HepG2 (cell line): ENCODE measurements around the gene SULT4A1. TPM values are rescaled to one million over a fixed set of nuclear protein-coding genes. Genes with fewer than 3 reads are reported as not detected.

ENCODE experiments used
- ATAC-seq: fragments of 200-7000 bp; cut with Tn5 transposase; 3 replicates; pipeline ENCODE4 v1.9.1; 2020; ENCODE audit warnings: mild to moderate bottlenecking, moderate library complexity
- BruUV-seq: library from RNA; stranded (reverse); fragments of 400-500 nt; replicated peaks from 2 replicates; lab custom pipeline; 2021; lab: Mats Ljungman, UMichigan
- CTCF ChIA-PET: fragments of 300-600 bp; formaldehyde crosslinking; extraction: SDS; loops from one replicate; lab custom pipeline; 2021; ENCODE audit warnings: low total read pairs, inconsistent platforms, low intra/inter-chr PET ratio; lab: Yijun Ruan, JAX
- POLR2A ChIA-PET: fragments of 350-600 bp; sonication (Branson Sonifier 250); formaldehyde crosslinking; loops from one replicate; lab custom pipeline; 2020; ENCODE audit warnings: antibody characterized with exemption, inconsistent platforms; lab: Yijun Ruan, JAX
- DNase-seq: peaks from one replicate; pipeline ENCODE4 v3.0.0-alpha.2; 2015; ENCODE audit warnings: low spot score
- FAIRE-seq: peaks from 3 replicates; lab custom pipeline; 2011; peaks lifted over from hg19 to GRCh38; lab: Jason Lieb, UNC
- H2AFZ ChIP-seq: one replicate; pipeline ENCODE4 v1.6.1; 2011; ENCODE audit warnings: low read length, inconsistent platforms
- H3K27ac ChIP-seq: fragments of 300-600 bp; 3 replicates; pipeline ENCODE4 v1.8.0; 2011; ENCODE audit warnings: mixed run types, mild to moderate bottlenecking, mixed read lengths, low read length, inconsistent platforms; ENCODE audit not compliant: insufficient read depth; ENCODE audit errors: extremely low read length
- H3K27me3 ChIP-seq, 2 experiments: fragments of 200-600 bp in 1 of 2; 2 replicates in 1 of 2; 3 replicates in 1 of 2; pipeline versions ENCODE4 v1.6.0 to v1.8.0; 2011; ENCODE audit warnings: low read length in 2 of 2, mild to moderate bottlenecking in 2 of 2, moderate library complexity in 2 of 2, inconsistent platforms in 1 of 2; ENCODE audit not compliant: insufficient read depth in 2 of 2, control insufficient read depth in 1 of 2
- H3K36me3 ChIP-seq, 2 experiments: fragments of 200-600 bp in 1 of 2; replicated peaks in 1 of 2; 2 replicates in 1 of 2; 3 replicates in 1 of 2; pipeline versions ENCODE4 v1.5.1 to v1.8.0; 2011; ENCODE audit warnings: low read length in 2 of 2, inconsistent platforms in 1 of 2; ENCODE audit not compliant: insufficient read depth in 2 of 2, control insufficient read depth in 1 of 2
- H3K4me1 ChIP-seq: 2 replicates; pipeline ENCODE4 v1.5.1; 2012; ENCODE audit warnings: low read length, inconsistent platforms; ENCODE audit not compliant: insufficient read depth
- H3K4me2 ChIP-seq: 2 replicates; pipeline ENCODE4 v1.6.0; 2011; ENCODE audit warnings: low read depth, low read length, inconsistent platforms
- H3K4me3 ChIP-seq, 3 experiments: fragments of 200-600 bp in 1 of 3; sonication (generic), shearing (Covaris generic) in 1 of 3; replicated peaks in 1 of 3; 2 replicates each; pipeline ENCODE4 v1.5.1; 2011 to 2016; ENCODE audit warnings: low read length in 3 of 3, inconsistent platforms in 2 of 3, low read depth in 2 of 3, mild to moderate bottlenecking in 2 of 3, control low read depth in 1 of 3, mixed read lengths in 1 of 3; ENCODE audit not compliant: insufficient read depth in 1 of 3
- H3K79me2 ChIP-seq: one replicate; pipeline ENCODE4 v1.6.1; 2011; ENCODE audit warnings: low read length, inconsistent platforms; ENCODE audit not compliant: insufficient read depth
- H3K9ac ChIP-seq: 2 replicates; pipeline ENCODE4 v1.6.0; 2011; ENCODE audit warnings: mild to moderate bottlenecking, low read depth, low read length, inconsistent platforms; ENCODE audit not compliant: insufficient read depth
- H3K9me3 ChIP-seq: 2 replicates; pipeline ENCODE4 v1.5.1; 2012; ENCODE audit warnings: mild to moderate bottlenecking, low read length
- H4K20me1 ChIP-seq: 2 replicates; pipeline ENCODE4 v1.6.0; 2011; ENCODE audit warnings: inconsistent platforms, mild to moderate bottlenecking, low read length, moderate library complexity; ENCODE audit not compliant: insufficient read depth
- KLF13 ChIP-seq: sonication (generic); formaldehyde crosslinking; IDR thresholded peaks from 2 replicates; pipeline ENCODE4 v1.4.0; 2020; ENCODE audit warnings: mild to moderate bottlenecking, missing genetic modification reagents
- PAF1 ChIP-seq: IDR thresholded peaks from 2 replicates; pipeline ENCODE4 v1.6.1; 2016; ENCODE audit warnings: missing genetic modification reagents, missing compliant biosample characterization
- SNAPC2 ChIP-seq: sonication (generic); formaldehyde crosslinking; IDR thresholded peaks from 2 replicates; pipeline ENCODE4 v1.8.1; 2022; ENCODE audit warnings: mild to moderate bottlenecking, missing genetic modification reagents
- ZFP36L2 ChIP-seq: sonication (generic); formaldehyde crosslinking; IDR thresholded peaks from 2 replicates; pipeline ENCODE4 v1.4.0; 2020; ENCODE audit warnings: missing genetic modification reagents
- ZNF143 ChIP-seq: sonication (generic); formaldehyde crosslinking; IDR thresholded peaks from 2 replicates; pipeline ENCODE4 v1.4.0; 2020; ENCODE audit warnings: missing genetic modification reagents
- ZNF407 ChIP-seq: sonication (generic); formaldehyde crosslinking; IDR thresholded peaks from one replicate; pipeline ENCODE4 v1.5.1; 2020; ENCODE audit warnings: mild to moderate bottlenecking, missing genetic modification reagents; ENCODE audit errors: not compliant biosample characterization
- ZNF629 ChIP-seq: sonication (generic); formaldehyde crosslinking; conservative IDR thresholded peaks from 2 replicates; pipeline ENCODE4 v1.5.0; 2020; ENCODE audit warnings: missing genetic modification reagents
- WGBS: methylation state at CpG from one replicate; pipeline ENCODE4 v1.1.6; 2017; ENCODE audit warnings: low lambda C conversion rate; 5-methylcytosine and 5-hydroxymethylcytosine counted together
- in situ Hi-C: cut with HindIII; loops from 2 replicates; pipeline ENCODE4 v1.10.0; 2017; ENCODE audit warnings: low pct_unique_long_range_greater_than_20kb; ENCODE audit not compliant: extremely low pct_ligation_motif_present
- intact Hi-C: fragments of 100-400 bp; cut with micrococcal nuclease; formaldehyde crosslinking; loops from one replicate; pipeline ENCODE4 v1.10.0; 2022; ENCODE audit not compliant: unreplicated experiment
- polyA plus RNA-seq, 8 experiments: library from polyadenylated mRNA; depleted of rRNA in 3 of 8; stranded (reverse) in 7 of 8; unstranded in 1 of 8; fragments of >200 nt; fragmentation: Illumina TruSeq in 4 of 8; extraction: Trizol in 4 of 8; gene quantifications; 2 replicates each; pipeline versions ENCODE4 v1.2.1 to v1.2.3, GENCODE V29; 2011 to 2016; ENCODE audit warnings: low read depth in 4 of 8, missing spikeins in 1 of 8, mixed read lengths in 1 of 8; ENCODE audit not compliant: insufficient read depth in 1 of 8
- total RNA-seq, 5 experiments: library from RNA; depleted of rRNA; stranded (reverse); fragments of >200 nt; fragmentation: Illumina TruSeq; extraction: Trizol; gene quantifications; 2 replicates each; pipeline ENCODE4 v1.2.3, GENCODE V29; 2016; ENCODE audit warnings: low read depth in 1 of 5

The SULT4A1 gene
- total and polyA plus RNA-seq, 2 of the 13 experiments (the other 11 are each of a cell fraction or from before 2014, with no cell fraction given): not detected

GRCh38 chr22:43825651-43826050 is 36.7 kb downstream of the SULT4A1 start:
- no peak overlapping the region for H3K4me3 ChIP-seq
- H3K27me3 ChIP-seq: peaks cover 4 to 43% of the 10 kb centered on the region in 2 experiments; a peak in 4 of 5 replicates
- H3K9me3 ChIP-seq: no peaks in the 10 kb centered on the region
- in situ Hi-C loops (no loop called here), intact Hi-C loops (no loop called here)
- H3K4me1 ChIP-seq: peaks cover 12% of the 10 kb centered on the region
- DNase-seq (no peak), FAIRE-seq (no peak), ATAC-seq (no peak)
- no peaks in the 10 kb centered on the region for H4K20me1 ChIP-seq
- 49% methylated on average over 11 of the region's 11 CpGs for WGBS
- BruUV-seq: no TSS peak
- no peak overlapping the region for H2AFZ ChIP-seq
- H3K4me2 ChIP-seq: no peak overlapping the region
- no peak for TF ChIP-seq SNAPC2 (CRISPR knock-in tag)
- no peak for TF ChIP-seq ZNF629 (CRISPR knock-in tag)
- TF ChIP-seq ZNF143 (CRISPR knock-in tag): no peak
- TF ChIP-seq ZFP36L2 (CRISPR knock-in tag): no peak
- no peak for TF ChIP-seq KLF13 (CRISPR knock-in tag)
- no peak for TF ChIP-seq PAF1 (CRISPR knock-in tag)
- no peak for TF ChIP-seq ZNF407 (CRISPR knock-in tag)
- no peak overlapping the region for H3K27ac ChIP-seq
- CTCF ChIA-PET: no interaction called here
- H3K79me2 ChIP-seq: no peaks in the 10 kb centered on the region
- POLR2A ChIA-PET: no interaction called here
- no peak overlapping the region for H3K9ac ChIP-seq
- H3K36me3 ChIP-seq: no peaks in the 10 kb centered on the region
